ENCODE measurements around the gene CHD6.

Gene CHD6

DNA sequence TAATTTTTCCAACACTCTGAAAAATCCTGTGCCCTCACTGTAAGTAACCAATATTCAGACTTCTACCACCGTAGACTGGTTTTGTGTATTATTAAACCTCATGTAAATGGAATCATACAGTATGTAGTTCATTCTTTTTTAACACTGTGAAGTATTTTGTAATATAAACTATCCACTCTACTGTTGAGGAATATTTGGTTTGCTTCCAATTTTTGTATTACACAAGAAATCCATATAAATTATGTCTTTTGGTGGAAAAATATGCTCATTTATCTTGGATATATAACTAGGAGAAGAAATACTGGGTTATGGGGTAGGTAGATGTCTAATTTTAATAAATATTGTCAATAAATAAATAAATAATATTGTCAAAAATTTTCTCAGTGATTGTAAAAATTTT, 116.8 kb downstream of the CHD6 start:
- Histone ChIP-seq H3K27me3 (ENCODE audit: insufficient read depth, poor library complexity, severe bottlenecking) (no peaks in the 10 kb centered on the region), H3K4me3 (replicated peaks; ENCODE audit: insufficient read depth, low read length) (no peak overlapping the region), H3K27ac (replicated peaks) (no peak overlapping the region)
- TF ChIP-seq, protein P1, sequence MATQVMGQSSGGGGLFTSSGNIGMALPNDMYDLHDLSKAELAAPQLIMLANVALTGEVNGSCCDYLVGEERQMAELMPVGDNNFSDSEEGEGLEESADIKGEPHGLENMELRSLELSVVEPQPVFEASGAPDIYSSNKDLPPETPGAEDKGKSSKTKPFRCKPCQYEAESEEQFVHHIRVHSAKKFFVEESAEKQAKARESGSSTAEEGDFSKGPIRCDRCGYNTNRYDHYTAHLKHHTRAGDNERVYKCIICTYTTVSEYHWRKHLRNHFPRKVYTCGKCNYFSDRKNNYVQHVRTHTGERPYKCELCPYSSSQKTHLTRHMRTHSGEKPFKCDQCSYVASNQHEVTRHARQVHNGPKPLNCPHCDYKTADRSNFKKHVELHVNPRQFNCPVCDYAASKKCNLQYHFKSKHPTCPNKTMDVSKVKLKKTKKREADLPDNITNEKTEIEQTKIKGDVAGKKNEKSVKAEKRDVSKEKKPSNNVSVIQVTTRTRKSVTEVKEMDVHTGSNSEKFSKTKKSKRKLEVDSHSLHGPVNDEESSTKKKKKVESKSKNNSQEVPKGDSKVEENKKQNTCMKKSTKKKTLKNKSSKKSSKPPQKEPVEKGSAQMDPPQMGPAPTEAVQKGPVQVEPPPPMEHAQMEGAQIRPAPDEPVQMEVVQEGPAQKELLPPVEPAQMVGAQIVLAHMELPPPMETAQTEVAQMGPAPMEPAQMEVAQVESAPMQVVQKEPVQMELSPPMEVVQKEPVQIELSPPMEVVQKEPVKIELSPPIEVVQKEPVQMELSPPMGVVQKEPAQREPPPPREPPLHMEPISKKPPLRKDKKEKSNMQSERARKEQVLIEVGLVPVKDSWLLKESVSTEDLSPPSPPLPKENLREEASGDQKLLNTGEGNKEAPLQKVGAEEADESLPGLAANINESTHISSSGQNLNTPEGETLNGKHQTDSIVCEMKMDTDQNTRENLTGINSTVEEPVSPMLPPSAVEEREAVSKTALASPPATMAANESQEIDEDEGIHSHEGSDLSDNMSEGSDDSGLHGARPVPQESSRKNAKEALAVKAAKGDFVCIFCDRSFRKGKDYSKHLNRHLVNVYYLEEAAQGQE (IDR thresholded peaks at IDR 0.05; ENCODE audit: insufficient replicate concordance, low read depth): no peak
- no peak for TF ChIP-seq GABPA (IDR thresholded peaks at IDR 0.05; ENCODE audit: low read depth)
- no peak for TF ChIP-seq POLR2AphosphoS5 (IDR thresholded peaks at IDR 0.05; ENCODE audit: low read depth)
- TF ChIP-seq, protein P2, sequence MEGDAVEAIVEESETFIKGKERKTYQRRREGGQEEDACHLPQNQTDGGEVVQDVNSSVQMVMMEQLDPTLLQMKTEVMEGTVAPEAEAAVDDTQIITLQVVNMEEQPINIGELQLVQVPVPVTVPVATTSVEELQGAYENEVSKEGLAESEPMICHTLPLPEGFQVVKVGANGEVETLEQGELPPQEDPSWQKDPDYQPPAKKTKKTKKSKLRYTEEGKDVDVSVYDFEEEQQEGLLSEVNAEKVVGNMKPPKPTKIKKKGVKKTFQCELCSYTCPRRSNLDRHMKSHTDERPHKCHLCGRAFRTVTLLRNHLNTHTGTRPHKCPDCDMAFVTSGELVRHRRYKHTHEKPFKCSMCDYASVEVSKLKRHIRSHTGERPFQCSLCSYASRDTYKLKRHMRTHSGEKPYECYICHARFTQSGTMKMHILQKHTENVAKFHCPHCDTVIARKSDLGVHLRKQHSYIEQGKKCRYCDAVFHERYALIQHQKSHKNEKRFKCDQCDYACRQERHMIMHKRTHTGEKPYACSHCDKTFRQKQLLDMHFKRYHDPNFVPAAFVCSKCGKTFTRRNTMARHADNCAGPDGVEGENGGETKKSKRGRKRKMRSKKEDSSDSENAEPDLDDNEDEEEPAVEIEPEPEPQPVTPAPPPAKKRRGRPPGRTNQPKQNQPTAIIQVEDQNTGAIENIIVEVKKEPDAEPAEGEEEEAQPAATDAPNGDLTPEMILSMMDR (IDR thresholded peaks at IDR 0.05; ENCODE audit: insufficient read depth, low read length): no peak
- no peak for TF ChIP-seq SPI1 (IDR thresholded peaks at IDR 0.05; ENCODE audit: borderline replicate concordance, low read depth)
- DNase-seq (ENCODE audit: low read depth in 1 of 2, low spot score in 1 of 2): no peak

DNA sequence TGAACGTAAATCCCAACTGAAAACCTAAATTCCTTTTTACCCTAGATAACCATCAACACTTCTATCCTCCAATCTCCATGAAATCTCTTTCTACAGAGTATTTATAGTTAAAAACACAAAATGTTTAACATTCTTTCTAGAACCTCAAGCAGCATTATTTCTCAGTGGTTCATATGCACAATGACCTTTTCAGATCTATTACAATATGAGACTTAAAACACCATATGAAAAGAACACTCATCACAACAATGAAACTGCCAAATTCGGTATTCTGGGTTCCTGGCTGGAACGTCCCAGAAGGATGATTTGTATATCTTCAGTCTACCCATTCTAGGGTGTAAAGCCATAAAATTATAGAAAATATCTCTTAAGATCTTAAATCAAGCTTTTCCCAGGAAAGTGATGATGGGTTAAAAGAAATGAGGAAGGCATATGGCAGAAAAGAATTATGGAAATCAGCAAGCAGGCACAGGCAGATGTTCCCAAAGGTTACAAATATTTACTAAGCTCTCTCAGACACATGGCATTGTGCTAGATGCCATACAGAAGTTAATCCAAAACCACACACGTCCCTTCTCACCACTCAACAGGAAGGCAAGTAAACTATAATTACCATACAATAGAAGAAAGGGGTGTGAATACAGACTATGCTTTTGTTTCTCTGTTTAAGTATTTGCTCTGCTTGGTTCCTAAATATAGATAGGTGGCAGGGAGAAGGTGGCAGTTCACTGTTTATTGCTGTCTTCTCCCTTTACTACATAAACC, 118.0 kb downstream of the CHD6 start:
- no peak for TF ChIP-seq SPI1 (IDR thresholded peaks at IDR 0.05; ENCODE audit: borderline replicate concordance, low read depth)
- DNase-seq (ENCODE audit: low read depth in 1 of 2, low spot score in 1 of 2): no peak
- Histone ChIP-seq H3K4me3 (replicated peaks; ENCODE audit: insufficient read depth, low read length) (no peak overlapping the region), H3K27ac (replicated peaks) (no peak overlapping the region), H3K27me3 (ENCODE audit: insufficient read depth, poor library complexity, severe bottlenecking) (no peaks in the 10 kb centered on the region)

DNA sequence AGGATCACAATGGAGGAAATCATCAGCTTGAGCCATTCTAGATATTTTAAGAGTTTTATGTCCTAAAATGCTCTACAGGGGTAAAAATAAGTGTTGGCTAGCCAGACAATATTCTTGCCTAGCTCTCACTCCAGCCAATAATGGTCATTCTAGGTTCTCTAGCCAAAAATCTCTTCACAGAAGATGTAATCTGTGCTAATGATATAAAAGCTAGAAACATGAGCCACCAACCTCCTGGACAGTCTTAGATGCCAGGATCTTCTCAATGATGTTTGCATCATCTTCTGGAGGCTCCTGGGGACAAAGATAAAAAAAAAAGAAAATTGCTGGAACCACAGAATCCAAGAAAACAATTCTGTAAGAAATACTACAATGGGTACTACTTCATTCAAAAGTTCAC, 119.1 kb downstream of the CHD6 start:
- DNase-seq (ENCODE audit: low read depth in 1 of 2, low spot score in 1 of 2): no peak
- Histone ChIP-seq H3K27ac (replicated peaks) (no peak overlapping the region), H3K4me3 (replicated peaks; ENCODE audit: insufficient read depth, low read length) (no peak overlapping the region), H3K27me3 (ENCODE audit: insufficient read depth, poor library complexity, severe bottlenecking) (no peaks in the 10 kb centered on the region)
- TF ChIP-seq, protein P2 (IDR thresholded peaks at IDR 0.05; ENCODE audit: insufficient read depth, low read length): no peak
- TF ChIP-seq SPI1 (IDR thresholded peaks at IDR 0.05; ENCODE audit: borderline replicate concordance, low read depth): no peak
- TF ChIP-seq POLR2AphosphoS5 (IDR thresholded peaks at IDR 0.05; ENCODE audit: low read depth): no peak
- TF ChIP-seq, protein P1 (IDR thresholded peaks at IDR 0.05; ENCODE audit: insufficient replicate concordance, low read depth): no peak
- TF ChIP-seq GABPA (IDR thresholded peaks at IDR 0.05; ENCODE audit: low read depth): no peak

DNA sequence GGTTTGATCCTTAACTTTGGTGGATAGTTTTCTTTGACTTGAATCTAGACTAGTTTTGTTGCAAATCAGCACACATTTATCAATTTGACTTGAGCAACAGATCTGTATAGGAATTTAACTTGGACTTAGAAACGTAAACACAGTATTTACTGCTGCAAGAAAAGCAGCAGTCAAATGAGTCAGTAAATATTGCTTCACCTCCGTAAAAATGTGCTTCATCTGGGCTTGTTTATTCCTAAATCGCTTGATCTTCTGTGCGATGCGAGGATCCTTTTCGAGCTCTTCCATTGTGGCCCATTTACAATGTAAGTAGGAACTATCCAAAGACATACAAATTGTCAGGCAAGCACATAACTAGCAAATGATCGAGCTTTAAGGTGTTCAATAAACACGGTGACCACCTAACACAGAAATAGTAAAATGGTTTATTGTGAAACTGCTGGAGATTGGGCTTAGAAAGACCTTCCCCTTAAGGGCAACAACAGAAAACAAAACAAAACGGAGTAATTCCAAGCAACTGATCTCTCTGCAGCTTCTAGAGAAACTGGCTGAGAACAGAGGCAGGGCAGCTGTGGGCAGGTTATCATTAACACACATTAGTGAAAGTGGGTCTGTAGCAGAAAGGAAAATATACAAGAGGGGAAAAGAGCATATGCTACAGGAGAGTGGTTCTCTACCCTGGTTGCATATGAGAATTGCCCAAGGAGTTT, 120.8 kb downstream of the CHD6 start:
- no peaks in the 10 kb centered on the region for H3K27me3 ChIP-seq (ENCODE audit: insufficient read depth, poor library complexity, severe bottlenecking)
- DNase-seq (ENCODE audit: low read depth in 1 of 2, low spot score in 1 of 2): no peak
- no peak overlapping the region for H3K27ac ChIP-seq (replicated peaks)
- no peak overlapping the region for H3K4me3 ChIP-seq (replicated peaks; ENCODE audit: insufficient read depth, low read length)
- TF ChIP-seq, protein P2 (IDR thresholded peaks at IDR 0.05; ENCODE audit: insufficient read depth, low read length): no peak
- no peak for TF ChIP-seq POLR2AphosphoS5 (IDR thresholded peaks at IDR 0.05; ENCODE audit: low read depth)
- TF ChIP-seq GABPA (IDR thresholded peaks at IDR 0.05; ENCODE audit: low read depth): no peak
- TF ChIP-seq SPI1 (IDR thresholded peaks at IDR 0.05; ENCODE audit: borderline replicate concordance, low read depth): no peak
- TF ChIP-seq, protein P1 (IDR thresholded peaks at IDR 0.05; ENCODE audit: insufficient replicate concordance, low read depth): no peak
